ENCODE measurements around the gene MAZ. TPM values are rescaled to one million over a fixed set of nuclear protein-coding genes. Genes with fewer than 3 reads are reported as not detected.

MAZ gene
- polyA plus RNA-seq, 1 experiment = 172 TPM

DNA sequence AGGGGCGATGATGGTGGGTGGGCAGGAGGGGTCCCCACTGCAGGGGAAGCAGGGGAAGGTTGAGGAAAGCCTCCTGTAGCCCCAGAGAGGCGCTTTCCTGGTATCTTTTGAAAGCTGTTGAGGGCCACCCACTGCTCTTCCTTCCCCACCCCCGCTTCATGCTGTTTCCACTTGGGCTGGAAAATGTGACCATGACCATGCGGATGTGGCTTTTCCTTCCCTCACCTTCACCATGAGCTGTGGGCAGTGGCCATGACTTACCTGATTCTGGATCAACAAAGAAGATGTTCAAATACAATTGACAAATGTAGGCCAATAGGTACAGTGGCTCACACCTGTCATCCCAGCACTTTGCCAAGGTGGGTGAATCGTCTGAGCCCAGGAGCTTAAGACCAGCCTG lies 27.8 kb downstream of the MAZ start:
- Histone ChIP-seq H3K27me3 (ENCODE audit: control insufficient read depth, insufficient read depth, low read length) (no peaks in the 10 kb centered on the region), H3K4me3 (ENCODE audit: low read depth, low read length) (no peak overlapping the region), H3K36me3 (ENCODE audit: control insufficient read depth, insufficient read depth, low read length) (peaks cover 45% of the 10 kb centered on the region)
- CTCF ChIA-PET = interaction anchor here (0.5 to 4.8 kb wide), 2 partner anchors 14 to 59 kb away, joined by 3 to 16 read pairs; no protein-coding TSS in a partner anchor
- no peak for DNase-seq (ENCODE audit: low read depth)
- POLR2A ChIA-PET = interaction anchor here (0.6 to 0.7 kb wide), 2 partner anchors 34 to 1241 kb away, joined by 5 to 8 read pairs; no protein-coding TSS in a partner anchor
- TF ChIP-seq, protein P1, sequence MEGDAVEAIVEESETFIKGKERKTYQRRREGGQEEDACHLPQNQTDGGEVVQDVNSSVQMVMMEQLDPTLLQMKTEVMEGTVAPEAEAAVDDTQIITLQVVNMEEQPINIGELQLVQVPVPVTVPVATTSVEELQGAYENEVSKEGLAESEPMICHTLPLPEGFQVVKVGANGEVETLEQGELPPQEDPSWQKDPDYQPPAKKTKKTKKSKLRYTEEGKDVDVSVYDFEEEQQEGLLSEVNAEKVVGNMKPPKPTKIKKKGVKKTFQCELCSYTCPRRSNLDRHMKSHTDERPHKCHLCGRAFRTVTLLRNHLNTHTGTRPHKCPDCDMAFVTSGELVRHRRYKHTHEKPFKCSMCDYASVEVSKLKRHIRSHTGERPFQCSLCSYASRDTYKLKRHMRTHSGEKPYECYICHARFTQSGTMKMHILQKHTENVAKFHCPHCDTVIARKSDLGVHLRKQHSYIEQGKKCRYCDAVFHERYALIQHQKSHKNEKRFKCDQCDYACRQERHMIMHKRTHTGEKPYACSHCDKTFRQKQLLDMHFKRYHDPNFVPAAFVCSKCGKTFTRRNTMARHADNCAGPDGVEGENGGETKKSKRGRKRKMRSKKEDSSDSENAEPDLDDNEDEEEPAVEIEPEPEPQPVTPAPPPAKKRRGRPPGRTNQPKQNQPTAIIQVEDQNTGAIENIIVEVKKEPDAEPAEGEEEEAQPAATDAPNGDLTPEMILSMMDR (IDR thresholded peaks at IDR 0.05; ENCODE audit: insufficient read depth, low read depth, low read length) = no peak

DNA sequence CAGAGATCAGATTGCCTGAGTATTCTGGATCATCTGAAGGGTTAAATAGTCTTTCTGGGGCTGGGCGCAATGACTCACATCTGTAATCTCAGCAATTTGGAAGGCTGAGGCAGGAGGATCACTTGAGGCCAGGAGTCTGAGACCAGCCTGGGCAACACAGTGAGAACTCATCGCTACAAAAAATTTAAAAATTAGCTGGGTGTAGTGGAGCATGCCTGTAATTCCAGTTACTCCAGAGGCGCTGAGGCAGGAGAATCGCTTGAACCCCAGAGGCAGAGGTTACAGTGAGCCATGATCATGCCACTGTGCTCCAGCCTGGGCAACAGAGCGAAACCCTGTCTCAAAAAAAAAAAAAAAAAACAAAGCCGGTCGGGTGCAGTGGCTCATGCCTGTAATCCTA lies 29.6 kb downstream of the MAZ start:
- ChIA-PET CTCF (interaction anchor here (0.6 to 4.8 kb wide), 2 partner anchors 10 to 12 kb away, joined by 3 to 16 read pairs; no protein-coding TSS in a partner anchor), POLR2A (no interaction called here)
- TF ChIP-seq, protein P1 (IDR thresholded peaks at IDR 0.05; ENCODE audit: insufficient read depth, low read depth, low read length) = no peak
- no peak for DNase-seq (ENCODE audit: low read depth)
- Histone ChIP-seq H3K36me3 (ENCODE audit: control insufficient read depth, insufficient read depth, low read length) (peaks cover 41% of the 10 kb centered on the region), H3K27me3 (ENCODE audit: control insufficient read depth, insufficient read depth, low read length) (no peaks in the 10 kb centered on the region), H3K4me3 (ENCODE audit: low read depth, low read length) (no peak overlapping the region)

DNA sequence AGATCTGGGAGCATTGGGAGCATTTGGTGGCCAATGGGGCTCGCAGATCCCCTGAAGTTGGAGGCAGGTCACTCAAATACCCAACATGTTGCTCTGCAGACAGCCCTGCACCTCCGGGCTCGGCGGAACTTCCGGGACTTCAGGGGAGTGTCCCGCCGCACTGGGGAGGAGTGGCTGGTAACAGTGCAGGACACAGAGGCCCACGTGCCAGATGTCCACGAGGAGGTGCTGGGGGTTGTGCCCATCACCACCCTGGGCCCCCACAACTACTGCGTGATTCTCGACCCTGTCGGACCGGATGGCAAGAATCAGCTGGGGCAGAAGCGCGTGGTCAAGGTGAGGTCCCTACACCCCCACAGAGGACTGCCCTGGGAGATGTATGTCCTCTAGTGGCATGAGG lies 30.3 kb downstream of the MAZ start:
- TF ChIP-seq, protein P1 (IDR thresholded peaks at IDR 0.05; ENCODE audit: insufficient read depth, low read depth, low read length) = no peak
- DNase-seq (ENCODE audit: low read depth) = no peak
- POLR2A ChIA-PET = no interaction called here
- CTCF ChIA-PET = interaction anchor here (0.6 to 4.8 kb wide), 2 partner anchors 11 to 12 kb away, joined by 3 to 16 read pairs; no protein-coding TSS in a partner anchor
- no peaks in the 10 kb centered on the region for H3K27me3 ChIP-seq (ENCODE audit: control insufficient read depth, insufficient read depth, low read length)
- H3K4me3 ChIP-seq (ENCODE audit: low read depth, low read length) = no peak overlapping the region
- peaks cover 42% of the 10 kb centered on the region for H3K36me3 ChIP-seq (ENCODE audit: control insufficient read depth, insufficient read depth, low read length)

DNA sequence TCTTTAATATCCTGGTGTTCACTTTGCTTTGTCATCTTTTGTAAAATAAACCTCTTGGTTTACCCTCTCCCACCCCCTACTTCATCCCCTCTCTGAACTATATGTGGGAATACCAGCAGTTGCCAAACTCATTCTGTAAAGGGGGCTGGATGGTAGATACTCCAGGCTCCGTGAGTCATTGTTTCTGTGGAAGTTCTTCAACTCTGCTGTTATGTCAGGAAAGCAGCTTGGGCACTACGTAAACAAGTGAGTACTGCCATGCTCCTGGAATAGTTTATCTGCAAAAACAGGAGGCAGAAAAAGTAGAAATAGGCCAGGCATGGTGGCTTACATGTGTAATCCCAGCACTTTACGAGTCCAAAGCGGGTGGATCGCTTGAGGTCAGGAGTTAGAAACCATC lies 31.5 kb downstream of the MAZ start:
- Histone ChIP-seq H3K4me3 (ENCODE audit: low read depth, low read length) (no peak overlapping the region), H3K27me3 (ENCODE audit: control insufficient read depth, insufficient read depth, low read length) (no peaks in the 10 kb centered on the region), H3K36me3 (ENCODE audit: control insufficient read depth, insufficient read depth, low read length) (peaks cover 48% of the 10 kb centered on the region)
- POLR2A ChIA-PET = interaction anchor here (0.7 kb wide), 1 partner anchor 15 kb away, joined by 3 read pairs; no protein-coding TSS in a partner anchor
- DNase-seq (ENCODE audit: low read depth) = no peak
- TF ChIP-seq, protein P1 (IDR thresholded peaks at IDR 0.05; ENCODE audit: insufficient read depth, low read depth, low read length) = no peak
- CTCF ChIA-PET = interaction anchor here (1.3 kb wide), 1 partner anchor 10 kb away, joined by 13 read pairs; no protein-coding TSS in a partner anchor

DNA sequence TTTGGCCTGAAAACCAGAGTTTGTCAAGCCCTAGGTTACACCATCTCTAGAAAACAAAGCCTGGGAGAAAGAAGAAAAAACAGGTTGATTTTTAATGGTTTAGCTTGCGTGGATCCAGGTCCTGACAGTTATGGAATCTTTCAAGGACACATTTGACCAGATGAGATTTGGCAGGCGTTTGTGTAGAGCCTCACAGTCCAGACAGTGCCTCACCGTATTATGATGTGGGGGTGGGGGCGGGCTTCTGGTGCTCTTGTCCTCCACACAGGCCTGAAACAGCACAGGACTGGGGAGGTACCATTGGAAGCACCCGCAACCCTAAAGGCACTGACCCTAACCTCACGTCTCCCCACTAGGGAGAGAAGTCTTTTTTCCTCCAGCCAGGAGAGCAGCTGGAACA lies 33.5 kb downstream of the MAZ start:
- TF ChIP-seq, protein P1 (IDR thresholded peaks at IDR 0.05; ENCODE audit: insufficient read depth, low read depth, low read length) = no peak
- no peaks in the 10 kb centered on the region for H3K27me3 ChIP-seq (ENCODE audit: control insufficient read depth, insufficient read depth, low read length)
- peaks cover 45% of the 10 kb centered on the region for H3K36me3 ChIP-seq (ENCODE audit: control insufficient read depth, insufficient read depth, low read length)
- ChIA-PET CTCF (interaction anchor here (1.2 kb wide), 1 partner anchor 24 kb away, joined by 3 read pairs; the partner anchor contains the start of gene PAGR1), POLR2A (no interaction called here)
- no peak for DNase-seq (ENCODE audit: low read depth)
- no peak overlapping the region for H3K4me3 ChIP-seq (ENCODE audit: low read depth, low read length)

Data from BJ (cell line).